Activated B cell treated with CpG ODN at 0.5 μM for 24 hours (primary cell): ENCODE measurements around the gene RALGAPA2. TPM values are rescaled to one million over a fixed set of nuclear protein-coding genes. Genes with fewer than 3 reads are reported as not detected.

ENCODE experiments used
- ATAC-seq: fragments of 200-7000 bp; cut with Tn5 transposase; one replicate; pipeline ENCODE4 v1.10.0; 2021; ENCODE audit warnings: low read depth, mild to moderate bottlenecking, moderate library complexity
- CTCF ChIA-PET: fragments of 350-600 bp; sonication (Branson Sonifier 250); formaldehyde crosslinking; loops from one replicate; lab custom pipeline; 2021; ENCODE audit warnings: antibody characterized with exemption; lab: Charles Lee
- POLR2A ChIA-PET: fragments of 350-600 bp; sonication (Branson Sonifier 250); formaldehyde crosslinking; loops from one replicate; lab custom pipeline; 2021; ENCODE audit warnings: antibody characterized with exemption; lab: Charles Lee
- DNase-seq: peaks from one replicate; pipeline ENCODE4 v3.0.0; 2022
- H3K27ac Mint-ChIP-seq: one replicate; pipeline ENCODE4 v1.8.0; 2020; ENCODE audit warnings: mixed read lengths
- H3K27me3 Mint-ChIP-seq: one replicate; pipeline ENCODE4 v1.8.0; 2021; ENCODE audit warnings: mixed read lengths
- H3K36me3 Mint-ChIP-seq: one replicate; pipeline ENCODE4 v1.8.0; 2021; ENCODE audit warnings: low read depth, mixed read lengths
- H3K4me1 Mint-ChIP-seq: one replicate; pipeline ENCODE4 v1.8.0; 2021; ENCODE audit warnings: mixed read lengths
- H3K4me3 Mint-ChIP-seq: one replicate; pipeline ENCODE4 v1.8.0; 2020; ENCODE audit warnings: mild to moderate bottlenecking, mixed read lengths
- H3K9me3 Mint-ChIP-seq: one replicate; pipeline ENCODE4 v1.8.0; 2020; ENCODE audit warnings: mixed read lengths
- intact Hi-C: fragments of 100-400 bp; cut with micrococcal nuclease; formaldehyde crosslinking; loops from one replicate; pipeline ENCODE4 v1.15.1; 2024
- total RNA-seq: library from RNA; stranded (reverse); gene quantifications from 2 replicates; pipeline ENCODE4 v1.2.3, GENCODE V29; 2022
- TF ChIP-seq, protein P1 (sequence below): fragments of 200-600 bp; IDR thresholded peaks from one replicate; pipeline ENCODE4 v1.8.0; 2022; ENCODE audit warnings: antibody characterized with exemption, mild to moderate bottlenecking

RALGAPA2 gene
- total RNA-seq, 1 donor from 2014 or later = 19.2 TPM

DNA sequence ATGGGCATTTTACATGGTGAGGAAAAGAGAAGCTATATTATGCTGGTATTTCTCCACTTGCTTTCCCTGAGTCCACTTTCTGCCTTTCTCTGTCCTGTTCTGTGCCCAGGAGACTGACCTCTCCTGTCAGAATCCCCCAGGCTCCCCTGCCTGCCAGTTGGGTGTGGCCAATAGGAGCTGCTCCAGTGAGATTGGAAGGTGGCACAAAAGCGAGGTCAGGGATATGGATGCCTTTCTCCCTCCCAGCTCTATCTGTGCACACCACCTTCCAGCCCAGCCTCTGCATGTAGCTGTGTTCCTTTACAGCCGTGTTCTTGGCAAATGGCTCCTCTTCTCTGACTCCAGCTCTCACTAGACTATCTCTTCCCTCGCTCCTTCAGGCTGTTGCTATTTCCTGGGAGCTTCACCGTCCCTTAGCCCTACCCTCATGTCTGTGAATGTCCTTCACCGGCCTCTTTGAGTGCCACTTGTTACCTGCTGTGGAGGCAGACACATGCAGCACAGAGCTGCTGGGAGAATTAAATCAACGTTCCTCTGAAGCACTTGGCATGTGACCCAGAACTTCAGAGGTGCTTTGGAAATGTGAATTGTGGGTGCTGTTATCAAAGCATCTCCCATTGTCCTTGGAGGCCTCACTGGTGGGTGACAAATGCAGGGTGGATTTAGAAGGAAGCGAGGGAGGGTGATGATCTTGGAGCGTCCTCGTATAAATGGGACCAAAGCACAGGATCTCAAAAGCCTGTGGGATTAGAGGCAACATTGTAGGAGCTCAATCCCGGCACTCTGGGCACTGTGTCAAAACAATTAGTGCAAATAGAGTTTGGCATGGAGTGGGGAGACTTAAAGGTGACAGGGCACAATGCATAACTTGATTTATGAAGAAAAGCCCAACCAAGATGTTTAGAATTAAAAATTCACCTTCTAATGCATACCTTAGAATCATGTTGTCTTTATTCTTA, 28.9 kb upstream of the RALGAPA2 start:
- DNase-seq (no peak), ATAC-seq (no peak)
- intact Hi-C loops = no loop called here
- TF ChIP-seq, protein P1, sequence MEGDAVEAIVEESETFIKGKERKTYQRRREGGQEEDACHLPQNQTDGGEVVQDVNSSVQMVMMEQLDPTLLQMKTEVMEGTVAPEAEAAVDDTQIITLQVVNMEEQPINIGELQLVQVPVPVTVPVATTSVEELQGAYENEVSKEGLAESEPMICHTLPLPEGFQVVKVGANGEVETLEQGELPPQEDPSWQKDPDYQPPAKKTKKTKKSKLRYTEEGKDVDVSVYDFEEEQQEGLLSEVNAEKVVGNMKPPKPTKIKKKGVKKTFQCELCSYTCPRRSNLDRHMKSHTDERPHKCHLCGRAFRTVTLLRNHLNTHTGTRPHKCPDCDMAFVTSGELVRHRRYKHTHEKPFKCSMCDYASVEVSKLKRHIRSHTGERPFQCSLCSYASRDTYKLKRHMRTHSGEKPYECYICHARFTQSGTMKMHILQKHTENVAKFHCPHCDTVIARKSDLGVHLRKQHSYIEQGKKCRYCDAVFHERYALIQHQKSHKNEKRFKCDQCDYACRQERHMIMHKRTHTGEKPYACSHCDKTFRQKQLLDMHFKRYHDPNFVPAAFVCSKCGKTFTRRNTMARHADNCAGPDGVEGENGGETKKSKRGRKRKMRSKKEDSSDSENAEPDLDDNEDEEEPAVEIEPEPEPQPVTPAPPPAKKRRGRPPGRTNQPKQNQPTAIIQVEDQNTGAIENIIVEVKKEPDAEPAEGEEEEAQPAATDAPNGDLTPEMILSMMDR = no peak
- CTCF ChIA-PET = no interaction called here
- no peaks in the 10 kb centered on the region for H3K9me3 Mint-ChIP-seq
- no peak overlapping the region for H3K27ac Mint-ChIP-seq
- H3K4me1 Mint-ChIP-seq = peaks cover 20% of the 10 kb centered on the region
- POLR2A ChIA-PET = no interaction called here
- H3K4me3 Mint-ChIP-seq = no peak overlapping the region
- H3K36me3 Mint-ChIP-seq = no peaks in the 10 kb centered on the region
- H3K27me3 Mint-ChIP-seq = peaks cover 18% of the 10 kb centered on the region

DNA sequence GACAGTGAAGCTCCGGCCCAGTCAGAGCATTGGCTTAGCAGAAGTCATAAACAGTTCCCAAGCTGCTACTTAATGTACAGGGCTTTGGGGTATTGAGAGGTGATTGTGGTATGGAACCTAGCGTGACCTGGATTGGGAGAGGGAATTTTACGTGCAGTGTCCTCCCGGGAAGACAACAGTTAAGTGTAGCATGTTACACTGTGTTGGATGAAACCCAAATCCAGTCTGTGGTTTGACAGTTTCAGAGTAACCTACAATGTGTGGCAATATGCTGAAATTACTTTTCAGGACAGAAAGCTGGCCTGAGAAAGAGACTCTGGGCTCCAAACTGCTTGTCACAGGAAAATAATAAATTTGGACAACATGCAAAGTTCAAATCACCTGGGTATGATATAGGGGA, 28.1 kb upstream of the RALGAPA2 start:
- no peak overlapping the region for H3K4me3 Mint-ChIP-seq
- ChIA-PET POLR2A (no interaction called here), CTCF (no interaction called here)
- H3K27ac Mint-ChIP-seq = no peak overlapping the region
- no peaks in the 10 kb centered on the region for H3K36me3 Mint-ChIP-seq
- no peak for DNase-seq
- ATAC-seq = no peak
- intact Hi-C loops = no loop called here
- no peaks in the 10 kb centered on the region for H3K9me3 Mint-ChIP-seq
- H3K4me1 Mint-ChIP-seq = peaks cover 20% of the 10 kb centered on the region
- TF ChIP-seq, protein P1 = no peak
- peaks cover 18% of the 10 kb centered on the region for H3K27me3 Mint-ChIP-seq

DNA sequence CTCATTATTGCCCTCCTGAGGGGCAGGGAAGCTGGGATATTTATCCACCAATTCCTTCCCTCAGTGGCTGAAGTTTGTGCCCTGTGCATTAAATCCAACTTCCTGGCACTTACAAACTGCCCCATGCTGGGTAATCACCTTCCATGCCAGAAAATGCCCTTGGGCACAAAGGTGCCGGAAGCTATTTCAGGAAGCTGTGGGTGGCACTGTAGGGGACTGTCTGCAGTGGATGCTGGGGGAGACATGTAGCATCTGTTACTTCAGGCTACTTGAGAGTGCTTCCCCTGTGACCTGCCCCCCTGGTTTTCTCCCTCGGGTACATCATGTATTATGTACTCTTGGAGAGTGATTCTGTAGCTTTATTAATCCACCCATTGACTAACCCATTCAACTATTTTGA, 24.7 kb upstream of the RALGAPA2 start:
- no peak overlapping the region for H3K27ac Mint-ChIP-seq
- no peak overlapping the region for H3K4me3 Mint-ChIP-seq
- POLR2A ChIA-PET = no interaction called here
- H3K27me3 Mint-ChIP-seq = peaks cover 9% of the 10 kb centered on the region
- TF ChIP-seq, protein P1 = no peak
- H3K9me3 Mint-ChIP-seq = no peaks in the 10 kb centered on the region
- CTCF ChIA-PET = no interaction called here
- intact Hi-C loops = no loop called here
- H3K4me1 Mint-ChIP-seq = peaks cover 22% of the 10 kb centered on the region
- DNase-seq (no peak), ATAC-seq (no peak)
- H3K36me3 Mint-ChIP-seq = no peaks in the 10 kb centered on the region

DNA sequence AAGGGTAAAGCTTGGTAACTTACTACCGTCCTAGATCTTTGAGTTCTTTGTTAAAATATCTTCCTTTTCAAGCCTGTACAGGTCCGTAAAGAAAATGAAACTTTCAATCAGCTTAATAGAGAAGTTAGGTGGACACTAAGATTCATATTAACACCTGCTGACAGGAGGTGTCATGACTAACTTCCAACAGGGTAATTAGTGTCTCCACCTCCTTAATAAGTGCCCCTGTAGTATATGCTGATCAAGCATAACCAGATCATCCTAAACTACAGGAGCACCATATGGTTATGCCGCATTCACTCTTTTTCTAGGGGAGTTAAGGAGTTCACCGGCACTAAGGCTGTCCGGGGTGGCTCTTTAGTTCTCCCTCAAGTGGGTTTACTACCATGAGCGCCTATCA, 23.9 kb upstream of the RALGAPA2 start:
- ATAC-seq (no peak), DNase-seq (no peak)
- Mint-ChIP-seq H3K27ac (no peak overlapping the region), H3K27me3 (peaks cover 9% of the 10 kb centered on the region), H3K9me3 (no peaks in the 10 kb centered on the region), H3K36me3 (no peaks in the 10 kb centered on the region), H3K4me1 (peaks cover 22% of the 10 kb centered on the region), H3K4me3 (no peak overlapping the region)
- intact Hi-C loops = no loop called here
- POLR2A ChIA-PET = no interaction called here
- CTCF ChIA-PET = no interaction called here
- TF ChIP-seq, protein P1 = no peak

DNA sequence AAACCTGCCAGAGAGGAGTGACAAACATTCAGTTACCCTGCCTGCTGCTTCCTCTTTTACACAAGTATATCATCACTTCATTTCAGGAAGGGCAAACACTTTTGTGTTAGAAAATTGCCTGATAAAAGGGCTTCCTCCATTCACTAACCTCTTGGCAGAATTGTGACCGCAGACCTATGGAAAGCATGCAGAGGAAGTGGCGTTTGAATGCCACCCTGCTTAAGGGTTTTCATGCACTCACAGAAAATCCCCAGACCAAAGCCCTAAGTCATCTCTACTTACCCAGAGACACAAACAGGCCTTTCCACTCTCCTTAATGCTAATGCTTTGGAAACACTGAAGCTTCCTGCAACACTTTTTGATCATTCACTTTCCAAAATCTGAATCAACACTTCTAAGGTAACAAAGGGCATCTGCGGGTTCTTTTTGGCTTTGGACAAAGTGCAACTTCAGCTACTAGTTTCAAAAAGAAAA, 22.1 kb upstream of the RALGAPA2 start:
- peaks cover 22% of the 10 kb centered on the region for H3K4me1 Mint-ChIP-seq
- intact Hi-C loops = no loop called here
- peaks cover 6% of the 10 kb centered on the region for H3K27me3 Mint-ChIP-seq
- no peaks in the 10 kb centered on the region for H3K36me3 Mint-ChIP-seq
- no peak overlapping the region for H3K4me3 Mint-ChIP-seq
- peak; percentile 31 for ATAC-seq
- H3K27ac Mint-ChIP-seq = peak overlapping the region; percentile 27
- POLR2A ChIA-PET = no interaction called here
- no peak for DNase-seq
- TF ChIP-seq, protein P1 = no peak
- CTCF ChIA-PET = no interaction called here
- no peaks in the 10 kb centered on the region for H3K9me3 Mint-ChIP-seq
